ENCODE data around the gene QPCTL. TPM values are rescaled to one million over a fixed set of nuclear protein-coding genes. Genes with fewer than 3 reads are reported as not detected.
"Not testable (repeated sequence)": the region's sequence is repeated elsewhere in the genome, so short reads cannot be mapped to it uniquely, and the experiment has no call there.

Gene QPCTL
- total RNA-seq, 2 experiments from 2014 or later, result 17.9 to 20.1 TPM

DNA sequence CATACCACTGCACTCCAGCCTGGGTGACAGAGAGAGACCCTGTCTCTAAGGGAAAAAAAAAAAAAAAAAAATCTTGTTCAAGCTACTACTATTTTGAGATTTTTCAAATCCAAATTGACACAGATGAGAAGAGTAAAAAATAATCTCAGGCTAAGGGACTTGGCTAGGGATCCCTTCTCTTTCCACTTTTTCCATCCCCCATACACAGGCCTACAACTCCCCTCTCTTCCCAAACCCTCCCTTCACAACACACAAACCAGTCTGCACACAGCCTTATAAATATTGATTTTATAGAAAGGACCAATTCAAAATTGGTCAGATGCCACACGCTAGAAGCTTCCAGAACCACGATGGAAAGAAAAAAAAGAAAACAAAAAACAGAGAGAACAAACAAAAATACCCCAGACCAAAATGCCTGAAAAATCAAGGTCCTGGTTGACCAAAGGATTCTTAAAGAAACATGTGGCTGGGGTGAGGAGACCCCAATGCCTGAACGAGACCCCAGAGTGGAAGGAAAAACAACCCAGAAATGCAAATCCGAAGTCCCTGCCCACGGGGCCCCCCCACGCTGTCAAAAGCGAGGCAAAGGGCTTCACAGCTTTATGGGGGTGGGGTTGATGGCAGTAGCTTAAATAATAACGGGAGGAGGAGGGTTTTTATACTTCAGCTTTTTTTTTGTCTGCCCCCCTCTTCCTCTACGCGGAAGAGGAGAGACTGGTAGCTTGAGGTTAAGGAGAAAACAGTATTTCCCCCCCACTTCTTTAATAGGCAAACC is 18.1 kb downstream of the QPCTL start:
- POLR2A ChIA-PET, result no interaction called here
- CTCF ChIA-PET, result interaction anchor here (1.0 kb wide), 1 partner anchor 58 kb away, joined by 4 read pairs; no protein-coding TSS in a partner anchor

DNA sequence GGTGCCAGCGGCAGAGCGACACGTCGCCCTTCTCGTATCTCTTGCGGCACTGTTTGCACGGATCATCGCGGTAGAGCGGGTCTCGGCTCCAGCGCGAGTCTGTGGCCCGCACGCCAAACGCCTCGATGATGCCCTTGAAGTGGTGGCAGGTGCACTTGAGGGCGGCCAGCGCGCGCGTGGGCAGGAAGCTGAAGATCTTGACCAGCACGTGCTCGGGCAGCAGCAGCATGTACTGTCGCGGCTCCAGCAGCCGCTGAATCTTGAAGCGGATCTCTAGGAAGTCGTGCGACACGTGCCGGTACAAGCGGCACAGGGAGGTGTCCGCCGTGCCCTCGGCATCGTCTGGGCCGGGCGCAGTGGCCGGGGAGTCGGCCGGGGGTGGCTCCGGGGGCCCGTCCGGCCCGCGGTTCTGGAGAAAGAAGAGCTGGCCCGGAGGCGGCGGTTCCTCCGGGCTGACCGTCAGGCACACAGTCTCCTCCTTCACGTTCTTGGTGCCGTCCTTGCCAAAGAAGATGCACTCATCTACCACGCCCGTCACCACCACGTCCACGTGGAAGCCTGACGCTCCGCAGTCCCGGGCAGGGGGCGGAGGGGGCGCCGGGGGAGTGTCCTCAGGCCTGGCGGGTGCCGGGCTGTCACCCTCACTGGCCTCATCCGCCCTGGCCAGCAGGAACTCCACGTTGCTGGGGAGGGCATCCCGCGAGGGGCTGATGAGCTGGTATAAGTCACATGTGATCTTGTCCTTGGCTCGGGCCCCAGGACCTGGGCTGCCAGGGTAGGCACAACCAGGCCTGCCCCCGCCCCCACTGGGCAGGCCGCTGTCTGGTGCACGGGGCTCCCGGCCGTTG is 19.6 kb downstream of the QPCTL start:
- POLR2A ChIA-PET, result no interaction called here
- CTCF ChIA-PET, result interaction anchor here (1.6 to 1.9 kb wide), 2 partner anchors 18 to 21 kb away, joined by 5 to 8 read pairs; no protein-coding TSS in a partner anchor

DNA sequence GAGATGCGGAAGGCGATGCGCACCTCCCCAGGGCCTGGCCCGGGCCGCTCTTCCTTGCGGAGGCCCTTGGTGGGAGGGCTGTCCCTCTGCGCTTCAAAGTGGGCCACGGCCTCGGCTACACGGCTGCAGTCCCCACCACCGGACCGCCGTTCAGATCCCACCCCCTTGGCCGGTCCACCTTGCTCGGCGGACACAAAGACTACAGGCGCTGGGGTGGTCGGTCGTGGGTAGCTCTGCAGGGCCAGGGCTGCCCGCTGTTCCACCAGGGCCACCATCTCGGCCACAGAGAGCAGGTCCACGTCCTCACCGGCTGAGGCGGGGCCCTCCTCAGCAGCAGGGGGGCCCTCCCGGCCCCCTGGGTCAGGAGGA is 20.2 kb downstream of the QPCTL start:
- ChIA-PET POLR2A (no interaction called here), CTCF (interaction anchor here (1.6 to 1.9 kb wide), 2 partner anchors 19 to 22 kb away, joined by 5 to 8 read pairs; no protein-coding TSS in a partner anchor)

DNA sequence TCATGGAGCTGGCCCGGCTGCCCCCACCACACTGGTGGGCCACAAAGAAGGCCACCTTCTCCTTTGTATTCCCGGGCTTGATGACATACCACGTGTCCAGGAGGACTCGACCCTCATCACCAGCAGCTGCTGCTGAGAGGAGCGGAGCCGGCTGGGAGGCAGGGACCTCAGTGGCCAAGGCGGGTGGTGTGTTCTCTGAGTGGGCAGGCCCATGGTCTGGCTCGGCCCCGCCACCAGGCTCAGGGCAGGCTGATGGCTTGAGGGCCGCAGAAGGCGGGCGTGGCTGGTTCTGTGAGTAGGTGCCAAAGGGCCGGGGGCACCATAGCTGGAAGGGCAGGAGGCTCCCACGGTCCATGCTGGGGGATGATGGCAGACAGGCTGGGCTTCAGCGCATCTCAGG is 20.7 kb downstream of the QPCTL start:
- CTCF ChIA-PET, result interaction anchor here (1.6 to 1.9 kb wide), 2 partner anchors 20 to 22 kb away, joined by 5 to 8 read pairs; no protein-coding TSS in a partner anchor
- POLR2A ChIA-PET, result interaction anchor here (0.7 kb wide), 2 partner anchors 9 to 42 kb away, joined by 4 to 10 read pairs; no protein-coding TSS in a partner anchor

DNA sequence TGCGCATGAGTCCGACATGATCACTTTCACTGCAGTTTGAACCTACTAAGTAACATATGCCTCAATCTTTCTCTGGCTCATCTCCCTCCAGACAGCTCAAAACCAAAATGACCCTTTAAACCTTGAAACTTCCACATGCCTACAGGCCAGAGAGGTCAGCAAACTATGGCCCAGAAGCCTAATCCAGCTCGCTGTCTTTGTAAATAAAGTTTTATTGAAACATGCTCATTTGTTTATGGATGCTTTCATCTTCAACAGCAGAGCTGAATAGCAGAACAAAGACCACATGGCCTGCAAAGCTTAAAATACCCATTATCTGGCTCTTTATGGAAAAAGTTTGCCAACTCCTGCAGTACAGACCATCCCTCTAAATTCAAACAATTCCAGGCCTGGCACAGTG is 22.7 kb downstream of the QPCTL start:
- ChIA-PET POLR2A (interaction anchor here (0.6 kb wide), 1 partner anchor 745 kb away, joined by 4 read pairs; no protein-coding TSS in a partner anchor), CTCF (interaction anchor here (0.7 to 1.4 kb wide), 5 partner anchors 10 to 276 kb away, joined by 3 to 7 read pairs (median 4); partner anchors contain the start of genes FBXO46 and QPCTL)

DNA sequence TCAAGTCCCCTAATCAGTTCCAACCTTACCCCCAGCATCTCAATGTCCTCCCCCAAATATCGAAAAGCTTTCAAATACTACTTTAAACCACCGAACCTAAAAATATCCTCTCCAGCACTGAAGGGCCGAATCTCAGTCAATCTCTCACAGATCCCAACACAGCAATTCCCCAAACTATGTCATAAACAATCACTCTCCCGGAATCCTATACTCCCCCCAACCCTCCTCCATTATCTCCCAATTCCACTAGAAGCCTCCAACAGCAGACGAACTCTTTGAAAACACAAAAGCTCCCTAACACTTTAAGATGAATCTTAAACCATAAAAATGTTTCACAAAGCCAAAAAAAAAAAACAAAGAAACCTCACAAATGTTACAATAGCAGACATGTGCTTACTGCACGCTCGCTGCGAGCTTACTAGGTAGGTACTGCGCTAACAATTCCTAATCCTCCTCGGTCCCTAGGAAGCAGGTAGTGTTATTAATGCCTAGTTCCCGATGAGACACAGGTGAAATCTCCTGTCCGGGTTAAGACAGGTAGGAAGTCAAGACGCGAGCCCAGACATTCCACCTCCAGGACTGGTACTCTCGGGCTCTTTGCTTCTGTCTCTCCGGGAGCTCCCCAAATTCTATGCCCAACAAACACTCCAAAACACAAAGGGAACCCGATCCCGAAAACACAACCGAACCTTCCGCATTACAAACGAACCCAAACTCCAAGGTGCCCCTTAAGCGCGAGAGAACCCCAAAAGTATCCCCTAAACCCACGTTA is 24.1 kb downstream of the QPCTL start:
- ChIA-PET POLR2A (interaction anchor here (0.6 to 2.7 kb wide), 8 partner anchors 9 to 250 kb away, joined by 3 to 17 read pairs (median 6); partner anchors contain the start of genes FBXO46, QPCTL, SIX5 and SNRPD2), CTCF (interaction anchor here (0.7 to 3.1 kb wide), 7 partner anchors 12 to 66 kb away, joined by 3 to 19 read pairs (median 7); partner anchors contain the start of genes DMPK, FBXO46, QPCTL and SIX5)

DNA sequence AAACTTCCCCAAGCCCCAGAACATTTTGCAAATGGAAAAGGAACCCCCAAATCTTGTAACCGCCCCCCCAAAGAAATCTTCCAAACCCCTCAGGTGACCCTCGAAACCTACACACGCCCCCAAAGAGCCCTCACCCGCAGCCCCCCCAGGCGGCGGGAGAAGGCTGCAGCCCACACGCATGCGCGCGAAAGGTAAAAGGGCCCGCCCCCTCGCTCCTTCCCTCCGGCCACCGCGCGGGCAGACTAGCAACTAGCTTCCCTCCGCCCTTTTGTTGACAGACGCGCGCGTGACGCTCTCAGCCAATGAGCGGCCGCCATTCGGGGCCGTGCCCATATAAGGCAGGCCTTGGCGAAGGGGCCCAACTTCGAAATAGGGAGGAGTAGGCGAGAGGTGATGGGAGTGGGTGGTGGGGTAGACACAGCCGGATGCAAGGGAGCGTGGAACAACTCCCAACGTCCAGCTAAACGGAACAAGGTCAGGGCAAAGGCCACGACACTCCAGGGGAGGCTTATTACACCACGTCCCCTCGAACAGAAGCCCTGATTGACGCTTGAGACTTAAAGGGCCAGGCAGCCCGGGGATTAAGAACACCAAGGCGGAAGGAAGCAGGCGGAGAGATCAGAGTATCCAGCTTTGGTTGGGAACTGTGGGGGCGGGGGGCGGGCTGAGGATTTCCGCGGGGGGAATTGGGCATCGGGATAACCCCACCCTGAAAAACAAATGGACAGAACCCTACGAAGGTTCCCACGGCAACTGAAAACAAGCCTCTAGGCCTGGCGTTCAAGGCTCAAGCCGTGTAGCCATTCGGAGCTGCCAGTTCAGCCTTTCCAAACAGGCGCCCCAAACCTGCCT is 24.9 kb downstream of the QPCTL start:
- POLR2A ChIA-PET, result interaction anchor here (0.6 to 2.7 kb wide), 10 partner anchors 9 to 827 kb away, joined by 3 to 17 read pairs (median 5); partner anchors contain the start of genes FBXO46, QPCTL, SIX5 and SNRPD2

DNA sequence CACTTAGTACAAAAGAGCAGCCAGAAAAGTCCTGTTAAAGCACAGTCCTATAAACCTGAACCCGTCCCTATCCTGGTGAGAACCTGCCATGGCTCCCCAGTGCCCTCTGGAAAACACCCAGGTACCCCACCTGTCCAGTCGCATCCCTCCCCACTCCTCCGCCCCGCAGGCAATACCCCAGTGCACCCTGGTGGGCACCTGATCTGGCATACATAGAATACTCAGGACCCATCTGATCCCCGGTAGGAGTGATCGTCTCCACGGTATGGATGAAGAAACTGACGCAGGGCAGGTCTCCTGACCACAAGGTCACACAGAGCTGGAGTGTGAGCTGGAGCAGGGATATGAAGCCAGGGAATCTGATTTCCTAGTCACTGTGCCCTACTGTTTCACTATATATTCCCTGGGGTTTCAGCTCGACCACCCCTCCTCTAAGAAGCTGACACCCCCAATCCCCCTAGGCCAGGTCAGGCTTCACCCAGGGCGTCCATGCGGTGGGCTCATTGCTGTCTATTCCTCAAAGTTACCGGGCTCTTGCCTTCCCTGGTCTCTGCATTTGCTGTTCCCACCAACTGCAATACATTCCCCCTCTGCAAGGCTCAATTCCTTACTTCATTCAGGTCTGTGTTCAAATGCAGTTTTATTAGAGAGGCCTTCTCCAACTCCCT is 25.7 kb downstream of the QPCTL start:
- ChIA-PET POLR2A (interaction anchor here (0.6 to 2.7 kb wide), 7 partner anchors 12 to 828 kb away, joined by 3 to 17 read pairs (median 5); partner anchors contain the start of genes FBXO46, QPCTL, SIX5 and SNRPD2), CTCF (interaction anchor here (0.7 to 3.1 kb wide), 5 partner anchors 11 to 279 kb away, joined by 3 to 19 read pairs (median 7); partner anchors contain the start of genes FBXO46, QPCTL and SIX5)

More for the DNA sequence above, 24.9 kb downstream of the QPCTL start:
- CTCF ChIA-PET, result interaction anchor here (0.5 to 3.1 kb wide), 9 partner anchors 10 to 278 kb away, joined by 3 to 19 read pairs (median 4); partner anchors contain the start of genes DMPK, FBXO46, QPCTL and SIX5

DNA sequence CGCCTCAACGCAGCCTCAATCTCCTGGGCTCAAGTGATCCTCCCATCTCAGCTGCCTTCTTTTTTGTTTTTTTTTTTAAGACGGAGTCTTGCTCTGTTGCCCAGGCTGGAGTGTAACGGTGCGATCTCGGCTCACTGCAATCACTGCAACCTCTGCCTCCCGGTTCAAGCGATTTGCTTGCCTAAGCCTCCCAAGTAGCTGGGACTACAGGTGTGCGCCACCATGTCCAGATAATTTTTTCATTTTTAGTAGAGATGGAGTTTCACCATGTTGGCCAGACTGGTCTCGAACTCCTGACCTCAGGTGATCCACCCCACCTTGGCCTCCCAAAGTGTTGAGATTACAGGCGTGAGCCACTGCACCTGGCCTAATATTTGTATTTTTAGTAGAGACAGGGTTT is 27.6 kb downstream of the QPCTL start:
- CTCF ChIA-PET, result interaction anchor here (1.2 to 1.6 kb wide), 2 partner anchors 49 to 79 kb away, joined by 3 to 10 read pairs; partner anchors contain the start of gene SIX5
- POLR2A ChIA-PET, result interaction anchor here (0.8 to 1.1 kb wide), 2 partner anchors 10 to 28 kb away, joined by 5 to 6 read pairs; partner anchors contain the start of genes FBXO46, QPCTL and SNRPD2

DNA sequence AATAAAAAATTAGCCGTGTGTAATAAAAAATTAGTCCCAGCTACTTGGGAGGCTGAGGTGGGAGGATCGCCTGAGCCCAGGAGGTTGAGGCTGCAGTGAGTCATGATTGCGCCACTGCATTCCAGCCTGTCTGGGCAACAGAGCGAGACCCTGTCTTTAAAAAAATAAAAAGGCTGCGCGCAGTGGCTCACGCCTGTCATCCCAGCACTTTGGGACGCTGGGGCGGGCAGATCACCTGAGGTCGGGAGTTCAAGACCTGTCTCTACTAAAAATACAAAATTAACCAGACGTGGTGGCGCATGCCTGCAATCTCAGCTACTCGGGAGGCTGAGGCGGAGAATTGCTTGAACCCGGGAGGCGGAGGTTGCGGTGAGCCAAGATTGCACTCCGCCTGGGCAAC is 36.2 kb downstream of the QPCTL start:
- CTCF ChIA-PET, result interaction anchor here (2.5 to 4.5 kb wide), 2 partner anchors 11 to 40 kb away, joined by 17 to 19 read pairs; partner anchors contain the start of gene SIX5
- POLR2A ChIA-PET, result not testable (repeated sequence)

DNA sequence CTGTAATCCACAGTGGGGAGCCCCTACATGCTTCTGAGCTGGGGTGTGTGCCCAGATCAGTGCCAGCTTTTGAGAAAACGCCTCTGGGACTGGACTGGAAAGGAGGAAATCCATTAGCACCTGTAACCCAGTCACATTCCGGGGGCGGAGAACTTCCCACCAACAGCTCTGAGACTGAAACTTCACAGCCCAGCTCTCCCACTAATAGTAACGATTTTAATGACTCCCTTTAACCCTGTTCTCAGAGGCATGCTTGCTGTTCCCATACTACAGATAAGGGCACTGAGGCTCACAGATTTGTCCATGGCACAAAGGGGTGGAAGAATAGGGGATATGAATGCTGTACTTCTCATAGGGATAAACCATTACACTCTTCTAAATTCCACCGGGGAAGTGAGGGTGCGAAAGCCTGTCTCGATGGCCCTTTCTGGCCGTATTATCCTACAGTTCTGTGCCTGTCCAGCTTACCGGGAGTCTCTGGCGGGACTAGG is 37.4 kb downstream of the QPCTL start:
- ChIA-PET CTCF (interaction anchor here (1.3 to 4.5 kb wide), 5 partner anchors 13 to 87 kb away, joined by 5 to 19 read pairs (median 14); partner anchors contain the start of genes QPCTL and SIX5), POLR2A (interaction anchor here (0.6 to 2.4 kb wide), 6 partner anchors 10 to 39 kb away, joined by 3 to 17 read pairs (median 5); partner anchors contain the start of genes QPCTL, SIX5 and SNRPD2)

DNA sequence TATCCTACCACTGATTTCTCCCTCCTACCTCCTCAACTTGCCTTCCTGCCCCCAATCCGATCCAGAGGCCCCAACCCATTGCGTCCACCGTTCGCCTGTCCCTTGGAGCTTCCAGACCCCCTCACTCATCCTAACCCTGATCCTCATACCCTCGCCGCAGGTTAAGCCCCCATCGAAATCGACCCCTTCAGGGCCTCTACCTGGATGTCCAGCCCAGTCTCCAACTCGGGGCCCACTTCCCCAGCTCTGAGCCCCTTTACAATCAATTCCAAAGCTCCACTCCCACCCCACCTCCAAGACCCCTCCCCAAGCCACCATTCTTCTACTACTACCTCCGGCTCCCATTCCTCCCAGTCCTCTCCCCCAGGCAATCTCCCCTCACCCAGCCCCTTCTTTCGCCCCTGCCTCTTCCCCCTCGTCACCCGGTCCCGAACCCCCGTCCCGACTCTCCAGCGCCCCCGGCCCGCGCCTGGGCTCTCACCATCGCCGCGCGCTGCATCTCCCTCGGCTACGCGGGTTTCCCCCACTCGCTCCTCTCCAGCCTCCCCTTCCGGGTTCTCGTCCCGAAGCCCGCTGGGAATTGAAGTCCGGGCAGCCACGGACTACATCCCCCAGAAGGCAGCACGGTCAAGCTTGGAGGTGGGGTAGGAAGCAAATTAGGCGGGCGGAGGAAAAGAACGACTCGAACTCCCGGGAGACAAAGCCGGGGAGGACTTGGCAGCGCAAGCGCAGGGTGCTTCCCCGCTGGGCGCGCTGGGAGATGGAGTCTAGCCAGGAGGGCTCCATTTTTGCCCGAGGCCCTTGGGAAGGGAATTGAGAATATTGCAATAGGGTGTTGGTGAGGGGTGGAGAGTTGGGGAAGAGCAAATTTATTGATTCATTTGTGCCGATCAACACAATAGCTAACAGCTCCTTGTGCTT is 38.2 kb downstream of the QPCTL start, which contains the start of gene FBXO46:
FBXO46 (minus strand) TSS at position 529 of the 921 bp plus-strand sequence. CDS start 17,401 bp downstream, outside the sequence.
- CTCF ChIA-PET, result interaction anchor here (0.6 to 4.5 kb wide), 9 partner anchors 13 to 178 kb away, joined by 3 to 19 read pairs (median 5); partner anchors contain the start of genes QPCTL and SIX5
- POLR2A ChIA-PET, result interaction anchor here (0.6 to 2.4 kb wide), 9 partner anchors 10 to 311 kb away, joined by 3 to 17 read pairs (median 5); partner anchors contain the start of genes QPCTL, SIX5 and SNRPD2

DNA sequence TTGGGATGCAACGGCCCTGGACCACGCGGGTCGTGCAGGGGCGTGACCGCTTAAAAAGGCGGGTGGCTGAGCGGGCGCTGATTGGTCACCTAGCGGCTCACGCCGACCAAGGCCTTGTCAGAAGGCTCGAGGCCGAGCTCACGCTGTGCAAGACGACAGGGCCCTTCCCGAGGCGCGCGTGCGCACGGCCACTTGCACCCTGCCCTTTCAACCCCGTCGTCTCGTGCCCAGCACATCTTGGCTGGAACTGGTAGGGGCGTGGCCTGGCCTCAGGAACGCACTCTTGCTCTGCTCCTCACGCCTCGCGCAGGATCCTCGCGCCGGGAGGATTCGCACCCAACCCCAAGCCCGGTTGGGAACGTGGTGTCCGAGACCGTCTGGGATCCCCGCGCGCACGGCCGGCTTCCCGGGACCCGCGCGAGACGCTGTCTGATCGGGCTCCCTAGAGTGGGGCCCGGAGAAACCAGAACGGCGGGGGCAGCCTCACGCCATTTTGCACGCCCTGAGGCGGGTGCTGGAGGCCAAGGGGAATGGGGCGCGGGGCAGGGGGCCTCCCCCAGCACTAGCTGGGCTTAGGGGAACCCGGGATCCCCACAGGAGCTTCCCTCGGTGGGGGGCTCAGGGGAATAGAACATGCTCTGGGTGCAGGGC is 40.8 kb downstream of the QPCTL start, which contains the start of gene MEIOSIN:
MEIOSIN (plus strand) TSS at position 280 of the 651 bp plus-strand sequence. CDS start 1,938 bp downstream, outside the sequence.
- POLR2A ChIA-PET, result no interaction called here
- CTCF ChIA-PET, result interaction anchor here (1.0 to 4.5 kb wide), 2 partner anchors 22 to 36 kb away, joined by 4 to 19 read pairs; partner anchors contain the start of gene SIX5

Data from activated CD8-positive, alpha-beta memory T cell treated with anti-CD3 and anti-CD28 coated beads for 36 hours (primary cell).